HuH-7 (cell line): ENCODE data around the gene CEP83.
"Not testable (repeated sequence)": the region's sequence is repeated elsewhere in the genome, so short reads cannot be mapped to it uniquely, and the experiment has no call there.

ENCODE experiments used
- DNase-seq: peaks from one replicate; pipeline ENCODE4 v3.0.0; 2011; ENCODE audit warnings: low spot score

CEP83 gene

GRCh38 chr12:94377599-94377998 is 82.1 kb downstream of the CEP83 start:
- no peak for DNase-seq

DNA sequence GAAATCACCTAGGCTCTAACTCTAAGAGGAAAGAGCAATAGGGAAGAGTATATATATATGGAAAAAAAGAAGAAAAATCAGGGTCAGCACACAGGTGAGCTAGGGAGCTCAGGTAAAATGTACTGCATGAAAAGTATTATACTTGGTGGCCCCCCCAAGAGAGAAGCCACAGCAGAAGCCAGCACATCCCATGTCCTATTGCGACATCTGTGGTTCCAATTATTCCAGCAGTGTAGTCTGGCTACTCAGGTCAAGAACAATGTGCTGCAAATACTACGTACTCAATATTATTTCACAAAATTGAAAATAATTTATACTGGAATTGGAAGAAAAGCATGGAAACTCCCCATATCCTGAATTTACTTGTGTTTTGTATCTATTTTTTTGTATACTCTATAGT is 85.5 kb downstream of the CEP83 start:
- DNase-seq = no peak

DNA sequence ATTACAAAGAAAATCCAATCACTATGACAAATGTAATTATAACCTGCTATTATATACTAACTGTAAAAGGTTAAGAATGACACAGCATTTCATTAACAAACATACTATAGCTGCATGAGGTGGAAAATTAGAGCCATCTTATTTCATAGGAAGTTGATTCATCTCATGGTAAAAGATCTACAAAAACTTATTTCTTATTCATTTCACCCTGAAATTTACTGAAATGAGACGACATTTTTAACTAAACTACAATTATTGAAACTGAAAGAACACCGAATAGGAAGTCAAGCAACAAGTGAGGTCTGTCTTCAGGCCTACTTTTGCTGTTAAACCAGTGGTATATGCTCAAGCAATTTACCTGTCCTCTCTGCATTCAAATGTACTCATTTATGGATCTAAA is 87.2 kb downstream of the CEP83 start:
- no peak for DNase-seq

GRCh38 chr12:94362653-94363052 is 97.0 kb downstream of the CEP83 start:
- no peak for DNase-seq

DNA sequence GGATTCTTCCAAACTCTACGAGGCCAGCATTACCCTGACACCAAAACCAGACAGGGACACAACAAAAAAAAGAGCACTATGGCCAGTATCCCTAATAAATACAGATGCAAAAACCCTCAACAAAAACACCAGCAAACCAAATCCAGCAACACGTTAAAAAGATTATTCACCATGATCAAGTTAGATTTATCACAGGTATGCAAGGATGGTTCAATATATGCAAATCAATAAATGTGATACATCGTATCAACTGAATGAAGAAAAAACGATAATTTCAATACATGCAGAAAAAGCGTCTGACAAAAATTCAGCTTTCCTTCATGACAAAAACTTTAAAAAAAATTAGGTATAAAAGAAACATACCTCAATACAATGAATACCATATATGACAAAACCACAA is 99.9 kb downstream of the CEP83 start:
- DNase-seq = no peak

DNA sequence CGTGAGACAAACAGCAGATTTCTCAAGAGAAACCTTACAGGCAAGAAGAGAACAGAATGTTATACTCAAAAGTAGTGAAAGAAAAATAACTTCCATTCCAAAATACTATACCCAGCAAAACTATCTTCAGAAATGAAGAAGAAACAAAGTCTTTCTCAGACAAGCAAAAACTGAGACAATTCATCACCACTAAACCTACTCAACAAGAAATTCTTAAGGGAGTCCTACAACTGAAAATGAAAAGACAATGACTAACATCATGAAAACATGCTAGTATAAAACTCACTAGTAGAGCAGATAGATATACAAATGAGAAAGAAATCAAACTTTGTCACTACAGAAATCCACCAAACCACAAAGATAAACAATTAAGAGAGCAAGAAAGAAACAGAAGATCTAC is 106.5 kb downstream of the CEP83 start:
- DNase-seq = no peak

- no peak for DNase-seq
Measured at GRCh38 chr12:94340573-94340972, 119.1 kb downstream of the CEP83 start.

- no peak for DNase-seq
Measured at GRCh38 chr12:94338006-94338794, 121.5 kb downstream of the CEP83 start.

DNA sequence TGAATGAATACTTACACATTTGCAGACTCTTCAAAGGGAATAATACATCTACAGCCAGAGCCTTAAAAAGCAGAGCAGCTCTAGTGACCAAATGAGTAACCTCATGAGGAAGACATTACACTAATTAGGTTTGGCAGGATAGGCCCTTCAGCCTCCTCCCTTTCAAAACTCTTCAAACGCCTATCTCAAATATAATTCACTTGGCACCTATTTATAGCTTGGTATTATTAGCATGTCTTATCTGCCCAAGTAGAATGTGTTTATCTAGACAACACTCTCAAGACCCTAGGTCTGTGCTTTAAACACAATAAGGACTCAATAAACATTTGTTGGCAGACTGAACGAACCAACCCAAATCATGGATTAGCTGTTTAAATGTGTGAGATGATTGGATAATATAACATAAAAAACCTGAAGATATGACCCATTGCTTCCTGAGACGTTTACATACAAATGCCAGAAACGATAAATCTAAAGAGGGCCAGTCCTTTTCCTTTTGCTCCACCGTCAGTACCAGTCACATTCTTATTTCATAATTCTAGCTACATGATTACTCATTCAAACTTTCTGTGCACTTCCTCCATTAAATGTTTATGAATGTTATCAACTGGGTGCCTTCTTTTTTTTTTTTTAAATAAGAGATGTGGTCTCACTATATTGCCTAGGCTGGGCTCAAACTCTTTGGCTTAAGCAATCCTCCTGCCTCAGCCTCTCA is 123.3 kb downstream of the CEP83 start:
- no peak for DNase-seq

GRCh38 chr12:94333396-94333795 is 126.3 kb downstream of the CEP83 start:
- no peak for DNase-seq

- DNase-seq = no peak
Measured at GRCh38 chr12:94329366-94329765, 130.3 kb downstream of the CEP83 start.

DNA sequence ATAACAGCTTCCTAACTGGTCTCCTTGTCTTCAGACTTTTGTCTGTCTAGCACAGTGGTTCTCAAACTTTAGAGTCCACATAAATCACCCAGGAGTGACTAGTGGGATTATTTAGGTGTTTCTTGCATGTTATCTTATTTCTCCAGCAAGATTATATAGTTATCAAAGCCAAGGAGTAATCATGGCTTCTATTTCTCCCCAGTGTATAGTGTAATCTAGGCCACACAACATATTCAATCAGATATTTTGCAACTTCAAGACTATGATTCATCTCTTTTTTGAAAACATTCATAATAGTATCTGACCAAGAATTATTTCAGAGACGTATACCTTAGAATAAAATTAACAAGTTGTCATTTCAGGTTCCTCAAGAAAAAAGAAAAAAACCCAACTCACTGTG is 131.9 kb downstream of the CEP83 start:
- DNase-seq = no peak

GRCh38 chr12:94326727-94327126 is 132.9 kb downstream of the CEP83 start:
- DNase-seq = no peak

DNA sequence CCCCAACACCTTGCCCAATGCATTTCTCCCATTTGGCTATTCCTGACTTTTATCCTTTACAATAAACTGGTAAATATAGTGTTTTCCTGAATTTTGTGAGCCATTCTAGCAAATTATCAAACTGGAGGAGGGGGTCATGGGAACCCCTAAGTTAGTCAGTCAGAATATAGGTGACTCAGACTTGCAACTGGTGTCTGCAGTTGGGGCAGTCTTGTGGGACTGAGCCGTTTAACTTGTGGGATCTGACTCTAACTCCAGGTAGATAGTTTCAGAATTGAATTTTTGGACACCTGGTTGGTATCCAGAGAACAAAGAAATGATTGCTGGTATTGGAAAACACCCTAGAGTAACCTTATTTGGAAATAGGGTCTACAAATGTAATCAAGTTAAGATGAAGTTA is 133.4 kb downstream of the CEP83 start:
- DNase-seq = no peak

GRCh38 chr12:94322346-94322745 is 137.3 kb downstream of the CEP83 start:
- no peak for DNase-seq

DNA sequence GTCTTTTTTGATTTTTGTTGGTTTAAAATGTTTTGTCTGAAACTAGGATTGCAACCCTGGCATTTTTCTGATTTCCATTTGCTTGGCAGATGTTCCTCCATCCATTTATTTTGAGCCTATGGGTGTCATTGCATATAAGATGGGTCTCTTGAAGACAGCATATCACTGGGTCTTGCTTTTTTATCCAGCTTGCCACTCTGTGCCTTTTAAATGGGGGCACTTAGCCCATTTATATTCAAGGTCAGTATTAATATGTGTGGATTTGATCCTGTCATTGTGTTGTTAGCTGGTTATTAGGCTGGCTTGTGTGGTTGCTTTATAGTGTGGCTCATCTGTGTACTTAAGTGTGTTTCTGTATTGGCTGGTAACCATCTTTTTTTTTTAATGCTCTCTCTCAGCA is 139.6 kb downstream of the CEP83 start:
- DNase-seq = no peak

GRCh38 chr12:94318181-94318580 is 141.5 kb downstream of the CEP83 start:
- DNase-seq = no peak

DNA sequence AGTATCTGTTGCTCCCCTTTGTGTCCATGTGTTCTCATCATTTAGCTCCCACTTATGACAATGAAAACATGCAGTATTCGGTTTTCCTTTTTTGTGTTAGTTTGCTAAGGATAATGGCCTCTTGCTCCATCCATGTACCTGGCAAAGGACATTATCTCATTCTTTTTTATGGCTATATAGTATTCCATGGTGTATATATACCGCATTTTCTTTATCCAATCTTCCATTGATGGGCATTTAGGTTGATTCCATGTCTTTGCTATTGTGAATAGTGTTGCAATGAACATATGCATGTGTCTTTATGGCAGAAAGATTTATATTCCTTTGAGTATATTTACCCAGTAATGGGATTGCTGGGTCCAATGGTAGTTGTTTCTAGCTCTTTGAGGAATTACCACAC is 143.1 kb downstream of the CEP83 start:
- not testable (repeated sequence) for DNase-seq

DNA sequence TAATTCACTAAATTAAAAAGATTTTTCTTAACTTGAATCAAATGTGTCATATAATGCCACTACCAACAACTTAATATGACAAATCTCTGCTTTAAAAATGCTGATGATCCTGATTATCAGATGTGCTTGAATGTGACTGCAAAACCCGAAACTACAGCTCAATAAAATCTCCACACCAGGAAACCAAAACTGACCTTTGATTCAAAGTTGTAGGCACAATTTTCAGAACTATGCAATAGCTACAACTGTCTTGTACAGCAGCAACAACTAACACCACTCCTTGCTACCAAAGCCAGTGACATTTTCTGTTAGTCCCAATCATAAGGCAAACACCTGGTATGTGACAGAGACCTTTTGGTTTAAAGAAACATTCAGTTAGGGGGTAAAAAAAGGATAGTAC is 147.3 kb downstream of the CEP83 start:
- DNase-seq = no peak

DNA sequence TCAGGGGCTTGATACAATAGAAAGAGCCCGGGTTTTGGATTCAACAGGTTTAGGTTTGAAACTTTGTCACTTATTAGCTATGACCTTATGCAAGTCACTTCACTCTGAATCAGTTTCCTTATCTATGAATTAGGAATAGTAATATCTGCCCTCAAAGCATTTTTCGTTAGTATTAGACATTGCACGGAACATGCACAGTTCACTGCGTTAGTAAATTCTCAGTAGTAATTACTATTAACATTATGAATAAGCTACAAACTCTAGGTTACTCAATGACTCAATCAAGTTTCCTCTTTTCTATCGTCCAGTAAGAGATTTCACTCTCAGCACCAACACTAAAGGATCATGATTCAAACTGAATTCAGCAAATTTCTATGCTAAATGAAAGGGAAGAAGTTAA is 150.3 kb downstream of the CEP83 start:
- no peak for DNase-seq

GRCh38 chr12:94308612-94309011 is 151.1 kb downstream of the CEP83 start:
- no peak for DNase-seq

DNA sequence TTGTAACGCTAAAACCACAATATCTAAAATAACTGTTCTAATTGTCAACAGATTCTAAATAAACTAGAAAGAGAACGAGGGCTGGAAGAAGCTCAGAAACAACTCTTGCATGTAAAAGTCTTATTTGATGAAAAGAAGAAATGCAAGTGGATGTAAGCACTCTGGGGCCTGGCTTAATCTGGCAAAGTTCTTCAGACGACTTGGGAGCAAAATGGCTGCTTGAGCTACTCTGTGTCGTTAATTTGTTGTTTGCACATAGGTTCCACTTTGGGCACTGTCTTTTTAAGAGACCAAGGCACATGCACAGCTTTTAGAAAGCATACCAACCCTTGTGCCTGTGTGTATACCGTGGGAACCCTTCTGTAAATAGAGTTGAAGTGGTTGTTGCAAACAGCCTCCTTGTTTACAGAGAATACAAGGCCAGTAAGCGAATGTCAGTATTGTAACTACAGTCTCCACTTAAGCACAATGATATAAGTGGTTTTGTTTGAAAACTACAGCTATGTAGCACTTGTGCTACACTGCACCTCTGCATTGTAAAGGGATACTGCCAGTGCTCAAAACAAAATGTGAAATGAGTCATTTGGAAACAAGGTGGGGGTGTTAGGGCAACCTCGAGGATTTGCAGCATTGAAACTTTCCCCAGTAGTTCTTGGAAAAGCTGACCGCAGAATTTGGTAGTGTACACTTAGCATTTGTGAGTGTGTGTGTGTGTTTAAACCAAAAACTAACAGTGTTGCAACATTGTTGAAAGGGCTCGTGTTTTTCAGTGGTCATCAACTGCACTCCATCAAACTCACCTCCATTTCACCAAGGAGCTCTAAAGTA is 154.3 kb downstream of the CEP83 start:
- DNase-seq = no peak

DNA sequence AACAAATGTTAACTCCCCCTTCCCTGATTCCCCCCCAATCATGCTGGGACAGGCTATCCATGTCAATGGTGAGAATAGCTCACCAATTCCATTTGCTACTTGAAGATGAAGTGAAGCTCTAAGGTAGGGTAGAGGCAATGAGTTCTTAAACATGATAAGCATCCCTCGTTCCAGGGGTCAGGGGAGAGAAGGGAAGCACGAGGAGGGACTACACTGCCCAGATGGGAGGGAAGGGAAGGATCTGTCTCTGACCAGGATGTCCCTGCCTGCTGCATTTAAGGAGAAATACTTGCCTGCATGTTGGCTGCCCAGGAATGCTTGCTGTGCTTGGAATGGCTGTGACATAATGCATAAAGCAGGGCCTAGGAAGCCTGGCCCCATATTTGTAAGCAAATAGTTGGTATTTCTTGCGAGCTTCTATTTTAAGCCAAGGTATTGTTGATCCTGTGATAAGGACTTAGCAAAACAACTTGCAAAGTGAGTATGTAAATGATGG is 155.1 kb downstream of the CEP83 start:
- DNase-seq = no peak
